ENCODE results near the gene RXFP4. TPM values are rescaled to one million over a fixed set of nuclear protein-coding genes. Genes with fewer than 3 reads are reported as not detected.
A peak's percentile ranks its signal among the peaks of the same experiment; 100 is the strongest.

Gene RXFP4
- total and polyA plus RNA-seq, 5 donors from 2014 or later: 0.32 to 1.4 TPM; not detected in 3

- Histone ChIP-seq H3K27ac (ENCODE audit: insufficient read depth, low read length, poor library complexity, severe bottlenecking) (peak overlapping the region; percentile 72), H3K36me3 (ENCODE audit: control insufficient read depth, insufficient read depth, low read length) (peaks cover 68% of the 10 kb centered on the region), H3K9me3 (ENCODE audit: control insufficient read depth in 2 of 2, low read length in 2 of 2) (no peaks in the 10 kb centered on the region), H3K4me1 (ENCODE audit: control insufficient read depth, insufficient read depth, low read length, poor library complexity, severe bottlenecking) (peaks cover 75% of the 10 kb centered on the region), H3K4me3 (ENCODE audit: low read depth, low read length) (no peak overlapping the region), H3K27me3 (ENCODE audit: control insufficient read depth, insufficient read depth, low read length) (no peaks in the 10 kb centered on the region)
- Mint-ChIP-seq H3K9me3 (peaks cover 0 to 1% (median 0%) of the 10 kb centered on the region in 7 donors), H3K27ac (peak overlapping the region; percentile 94 to 96 (median 95)), H3K27me3 (no peaks in the 10 kb centered on the region), H3K36me3 (peaks cover 43% of the 10 kb centered on the region), H3K4me3 (peak overlapping the region in 3 of 4 donors; percentile 69 to 92 (median 71)), H3K4me1 (peaks cover 0 to 86% (median 67%) of the 10 kb centered on the region in 4 donors)
- DNase-seq: no peak
- no peak for ATAC-seq (ENCODE audit: low read depth in 2 of 2)
These were observed 27.9 kb downstream of the RXFP4 start for GRCh38 chr1:155969377-155969791.

- ATAC-seq (ENCODE audit: low read depth in 2 of 2) (peak; percentile 59 to 60), DNase-seq (no peak)
- no peaks in the 10 kb centered on the region for H3K27me3 Mint-ChIP-seq
- H3K4me3 ChIP-seq (ENCODE audit: low read depth, low read length): peak overlapping the region; percentile 52
- H3K4me1 Mint-ChIP-seq: peaks cover 0 to 98% (median 78%) of the 10 kb centered on the region in 4 donors
- peak overlapping the region; percentile 94 to 96 (median 95) for H3K27ac Mint-ChIP-seq
- H3K36me3 ChIP-seq (ENCODE audit: control insufficient read depth, insufficient read depth, low read length): peaks cover 55% of the 10 kb centered on the region
- H3K27ac ChIP-seq (ENCODE audit: insufficient read depth, low read length, poor library complexity, severe bottlenecking): peak overlapping the region; percentile 72
- H3K27me3 ChIP-seq (ENCODE audit: control insufficient read depth, insufficient read depth, low read length): no peaks in the 10 kb centered on the region
- H3K4me3 Mint-ChIP-seq: peak overlapping the region; percentile 71 to 92 (median 84)
- H3K4me1 ChIP-seq (ENCODE audit: control insufficient read depth, insufficient read depth, low read length, poor library complexity, severe bottlenecking): peaks cover 88% of the 10 kb centered on the region
- H3K9me3 Mint-ChIP-seq: peaks cover 0 to 1% (median 0%) of the 10 kb centered on the region in 7 donors
- H3K36me3 Mint-ChIP-seq: peaks cover 43% of the 10 kb centered on the region
- no peaks in the 10 kb centered on the region for H3K9me3 ChIP-seq (ENCODE audit: control insufficient read depth in 2 of 2, low read length in 2 of 2)
These were observed 29.2 kb downstream of the RXFP4 start for GRCh38 chr1:155970531-155971167.

- H3K9me3 ChIP-seq (ENCODE audit: control insufficient read depth in 2 of 2, low read length in 2 of 2): no peaks in the 10 kb centered on the region
- H3K36me3 ChIP-seq (ENCODE audit: control insufficient read depth, insufficient read depth, low read length): peaks cover 40% of the 10 kb centered on the region
- Mint-ChIP-seq H3K27ac (peak overlapping the region; percentile 90 to 98 (median 95)), H3K4me3 (peak overlapping the region; percentile 76 to 92 (median 88)), H3K9me3 (peaks cover 0 to 1% (median 0%) of the 10 kb centered on the region in 7 donors), H3K27me3 (no peaks in the 10 kb centered on the region), H3K36me3 (peaks cover 41% of the 10 kb centered on the region), H3K4me1 (peaks cover 0 to 96% (median 80%) of the 10 kb centered on the region in 4 donors)
- H3K4me3 ChIP-seq (ENCODE audit: low read depth, low read length): peak overlapping the region; percentile 34
- peaks cover 98% of the 10 kb centered on the region for H3K4me1 ChIP-seq (ENCODE audit: control insufficient read depth, insufficient read depth, low read length, poor library complexity, severe bottlenecking)
- H3K27ac ChIP-seq (ENCODE audit: insufficient read depth, low read length, poor library complexity, severe bottlenecking): peak overlapping the region; percentile 72
- ATAC-seq (ENCODE audit: low read depth in 2 of 2) (no peak), DNase-seq (no peak)
- no peaks in the 10 kb centered on the region for H3K27me3 ChIP-seq (ENCODE audit: control insufficient read depth, insufficient read depth, low read length)
These were observed 30.7 kb downstream of the RXFP4 start for GRCh38 chr1:155971910-155972809.

- peaks cover 24% of the 10 kb centered on the region for H3K36me3 ChIP-seq (ENCODE audit: control insufficient read depth, insufficient read depth, low read length)
- no peaks in the 10 kb centered on the region for H3K27me3 Mint-ChIP-seq
- peaks cover 0 to 1% (median 0%) of the 10 kb centered on the region in 7 donors for H3K9me3 Mint-ChIP-seq
- peak overlapping the region; percentile 90 to 95 (median 92) for H3K27ac Mint-ChIP-seq
- peak overlapping the region; percentile 92 for H3K4me3 ChIP-seq (ENCODE audit: low read depth, low read length)
- ATAC-seq (ENCODE audit: low read depth in 2 of 2): no peak
- no peaks in the 10 kb centered on the region for H3K27me3 ChIP-seq (ENCODE audit: control insufficient read depth, insufficient read depth, low read length)
- H3K36me3 Mint-ChIP-seq: peaks cover 45% of the 10 kb centered on the region
- no peak for DNase-seq
- peaks cover 0 to 80% (median 68%) of the 10 kb centered on the region in 4 donors for H3K4me1 Mint-ChIP-seq
- H3K4me1 ChIP-seq (ENCODE audit: control insufficient read depth, insufficient read depth, low read length, poor library complexity, severe bottlenecking): peaks cover 90% of the 10 kb centered on the region
- peak overlapping the region; percentile 92 to 100 (median 99) for H3K4me3 Mint-ChIP-seq
- H3K9me3 ChIP-seq (ENCODE audit: control insufficient read depth in 2 of 2, low read length in 2 of 2): no peaks in the 10 kb centered on the region
- H3K27ac ChIP-seq (ENCODE audit: insufficient read depth, low read length, poor library complexity, severe bottlenecking): peak overlapping the region; percentile 86
These were observed 32.3 kb downstream of the RXFP4 start for GRCh38 chr1:155973723-155974122.

- Histone ChIP-seq H3K4me3 (ENCODE audit: low read depth, low read length) (peak overlapping the region; percentile 92), H3K4me1 (ENCODE audit: control insufficient read depth, insufficient read depth, low read length, poor library complexity, severe bottlenecking) (peaks cover 90% of the 10 kb centered on the region), H3K9me3 (ENCODE audit: control insufficient read depth in 2 of 2, low read length in 2 of 2) (no peaks in the 10 kb centered on the region), H3K36me3 (ENCODE audit: control insufficient read depth, insufficient read depth, low read length) (peaks cover 17% of the 10 kb centered on the region), H3K27ac (ENCODE audit: insufficient read depth, low read length, poor library complexity, severe bottlenecking) (peak overlapping the region; percentile 86), H3K27me3 (ENCODE audit: control insufficient read depth, insufficient read depth, low read length) (no peaks in the 10 kb centered on the region)
- no peak for ATAC-seq (ENCODE audit: low read depth in 2 of 2)
- no peak for DNase-seq
- Mint-ChIP-seq H3K4me1 (peaks cover 0 to 77% (median 65%) of the 10 kb centered on the region in 4 donors), H3K27ac (peak overlapping the region; percentile 84 to 95 (median 95)), H3K36me3 (peaks cover 40% of the 10 kb centered on the region), H3K27me3 (no peaks in the 10 kb centered on the region), H3K9me3 (peaks cover 0 to 3% (median 0%) of the 10 kb centered on the region in 7 donors), H3K4me3 (peak overlapping the region; percentile 92 to 100 (median 99))
These were observed 33.0 kb downstream of the RXFP4 start for GRCh38 chr1:155974208-155975115.

- Histone ChIP-seq H3K36me3 (ENCODE audit: control insufficient read depth, insufficient read depth, low read length) (peaks cover 8% of the 10 kb centered on the region), H3K27me3 (ENCODE audit: control insufficient read depth, insufficient read depth, low read length) (no peaks in the 10 kb centered on the region), H3K4me1 (ENCODE audit: control insufficient read depth, insufficient read depth, low read length, poor library complexity, severe bottlenecking) (peaks cover 90% of the 10 kb centered on the region), H3K4me3 (ENCODE audit: low read depth, low read length) (peak overlapping the region; percentile 92), H3K9me3 (ENCODE audit: control insufficient read depth in 2 of 2, low read length in 2 of 2) (no peaks in the 10 kb centered on the region), H3K27ac (ENCODE audit: insufficient read depth, low read length, poor library complexity, severe bottlenecking) (peak overlapping the region; percentile 86)
- Mint-ChIP-seq H3K4me1 (peaks cover 0 to 77% (median 63%) of the 10 kb centered on the region in 4 donors), H3K4me3 (peak overlapping the region; percentile 92 to 100 (median 99)), H3K36me3 (peaks cover 30% of the 10 kb centered on the region), H3K27me3 (no peaks in the 10 kb centered on the region), H3K9me3 (peaks cover 0 to 1% (median 0%) of the 10 kb centered on the region in 7 donors), H3K27ac (peak overlapping the region; percentile 94 to 95 (median 95))
- ATAC-seq (ENCODE audit: low read depth in 2 of 2) (no peak), DNase-seq (no peak)
These were observed 34.1 kb downstream of the RXFP4 start for GRCh38 chr1:155975375-155976061.

All from CD4-positive, CD25-positive, alpha-beta regulatory T cell (primary cell).